ENCODE measurements around the gene CMPK2. TPM values are rescaled to one million over a fixed set of nuclear protein-coding genes. Genes with fewer than 3 reads are reported as not detected.

The CMPK2 gene
- total and polyA plus RNA-seq, 9 of the 15 experiments (the other 6 are each of a cell fraction or from before 2014, with no cell fraction given), result 2.6 to 10.5 (median 5.0) TPM

- TF ChIP-seq ZBTB33 (CRISPR knock-in tag; IDR thresholded peaks at IDR 0.05) (0 out of 2 replicates have a peak, but pooled peaks have one; percentile 8), ETV5 (CRISPR knock-in tag; IDR thresholded peaks at IDR 0.05; ENCODE audit: low read depth) (no peak), NBN (IDR thresholded peaks at IDR 0.05; ENCODE audit: low read depth) (peak; percentile 32; the same call in 1 of the 2 replicates), FOXP4 (CRISPR knock-in tag; IDR thresholded peaks at IDR 0.05; ENCODE audit: borderline replicate concordance) (no peak), CTBP1 (IDR thresholded peaks at IDR 0.05; ENCODE audit: borderline replicate concordance) (peak; percentile 61; the same call in 1 of the 2 replicates), ZNF512 (tag; IDR thresholded peaks at IDR 0.05) (no peak), RAD21 (CRISPR knock-in tag; conservative IDR thresholded peaks at IDR 0.05 in 1 of 2, IDR thresholded peaks at IDR 0.05 in 1 of 2) (peak; percentile 66 to 77), ZNF766 (CRISPR knock-in tag; conservative IDR thresholded peaks at IDR 0.05) (no peak), NR2C1 (IDR thresholded peaks at IDR 0.05) (0 out of 2 replicates have a peak, but pooled peaks have one; percentile 21), NR2C1 (tag; IDR thresholded peaks at IDR 0.05) (no peak), HLTF (IDR thresholded peaks at IDR 0.05) (0 out of 2 replicates have a peak, but pooled peaks have one; percentile 45), RCOR1 (IDR thresholded peaks at IDR 0.05; ENCODE audit: borderline replicate concordance in 1 of 2, low read depth in 2 of 2, low read length in 2 of 2) (peak in 1 of 2 experiments; percentile 53; a peak in 1 of 4 replicates), SMARCA5 (IDR thresholded peaks at IDR 0.05) (peak; percentile 57; the same call in 1 of the 2 replicates), KDM1A (IDR thresholded peaks at IDR 0.05) (no peak; a peak in 1 of 4 replicates), CC2D1A (IDR thresholded peaks at IDR 0.05) (0 out of 2 replicates have a peak, but pooled peaks have one; percentile 19), ZNF511 (CRISPR knock-in tag; IDR thresholded peaks at IDR 0.05) (no peak), NFIC (IDR thresholded peaks at IDR 0.05) (no peak), CREM (IDR thresholded peaks at IDR 0.05; ENCODE audit: low read depth) (0 out of 2 replicates have a peak, but pooled peaks have one; percentile 26), DPF2 (IDR thresholded peaks at IDR 0.05) (peak; percentile 52; the same call in 1 of the 2 replicates), FOSL1 (tag; conservative IDR thresholded peaks at IDR 0.05) (0 out of 2 replicates have a peak, but pooled peaks have one; percentile 3), FOXA1 (IDR thresholded peaks at IDR 0.05; ENCODE audit: borderline replicate concordance) (no peak), ZNF12 (CRISPR knock-in tag; IDR thresholded peaks at IDR 0.05) (no peak; the same call in 1 of the 2 replicates), RBM39 (optimal IDR thresholded peaks at IDR 0.05; ENCODE audit: low read depth, low read length) (peak; percentile 47), EGR1 (conservative IDR thresholded peaks at IDR 0.05) (no peak), MTA1 (IDR thresholded peaks at IDR 0.05; ENCODE audit: borderline replicate concordance) (peak; percentile 76; the same call in 1 of the 2 replicates), NFIX (CRISPR knock-in tag; IDR thresholded peaks at IDR 0.05; ENCODE audit: low read depth) (no peak)
These were observed 566 bp upstream of the CMPK2 start (continued) for GRCh38 chr2:6866275-6866671.

Measured in K562 (cell line).